Hematopoietic multipotent progenitor cell treated with erythropoietin and hydrocortisone succinate and interleukin-3 and kit ligand, for 6 days (in vitro differentiated cells): ENCODE measurements around the gene VAV3.
"Not testable (repeated sequence)": the region's sequence is repeated elsewhere in the genome, so short reads cannot be mapped to it uniquely, and the experiment has no call there.

Experiments used
- DNase-seq: peaks from one replicate; pipeline ENCODE4 v3.0.0-alpha.2; 2015

VAV3 gene

GRCh38 chr1:107933736-107934135 is 31.2 kb downstream of the VAV3 start:
- no peak for DNase-seq

DNA sequence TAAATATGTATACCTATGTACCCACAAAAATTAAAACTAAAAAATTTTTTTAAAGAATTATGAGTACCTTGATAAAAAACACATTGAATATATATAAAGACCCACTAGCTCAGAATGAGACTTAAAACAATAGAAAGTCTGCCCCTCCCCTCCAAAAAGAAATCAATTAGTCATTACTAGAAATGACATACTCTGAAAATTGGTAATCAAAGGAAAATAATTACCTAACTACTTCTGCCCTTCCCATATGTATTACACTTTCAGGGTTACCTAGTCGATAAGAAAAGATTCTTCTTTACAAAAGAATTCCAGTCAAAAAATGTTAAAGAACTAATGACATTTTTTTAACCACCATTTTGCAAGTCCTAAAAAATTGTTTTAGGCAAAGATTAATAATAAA is 34.7 kb downstream of the VAV3 start:
- no peak for DNase-seq

- no peak for DNase-seq
Observed at GRCh38 chr1:107927820-107928219, 37.2 kb downstream of the VAV3 start.

DNA sequence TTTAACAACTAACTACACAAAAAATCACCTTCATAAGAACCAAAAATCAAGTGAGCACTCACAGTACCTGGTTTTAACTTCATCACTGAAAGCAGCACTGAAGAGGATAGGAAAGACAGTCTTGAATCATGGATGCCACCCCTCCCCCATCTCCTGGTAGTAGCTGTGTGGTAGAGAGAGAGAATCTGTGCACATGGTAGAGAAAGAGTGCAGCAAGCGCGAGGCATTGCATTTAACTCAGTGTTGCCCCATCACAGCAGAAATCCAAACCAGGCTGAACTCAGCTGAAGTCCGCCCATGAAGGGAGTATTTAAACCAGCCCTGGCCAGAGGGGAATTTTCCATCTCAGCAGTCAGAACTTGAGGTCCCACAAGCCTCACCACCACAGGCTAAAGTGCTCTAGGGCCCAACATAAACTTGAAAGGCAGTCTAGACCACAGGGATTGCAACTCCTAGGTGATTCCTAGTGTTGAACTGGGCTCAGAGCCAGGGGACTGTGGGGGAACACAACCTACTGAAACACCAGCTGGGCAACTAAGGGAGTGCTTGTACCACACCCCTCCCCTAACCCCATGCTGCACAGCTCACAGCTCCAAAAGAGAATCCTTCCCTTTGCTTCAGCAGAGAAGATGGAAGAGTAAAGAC is 38.4 kb downstream of the VAV3 start:
- peak; percentile 73 for DNase-seq

GRCh38 chr1:107925565-107925964 is 39.4 kb downstream of the VAV3 start:
- DNase-seq = no peak

DNA sequence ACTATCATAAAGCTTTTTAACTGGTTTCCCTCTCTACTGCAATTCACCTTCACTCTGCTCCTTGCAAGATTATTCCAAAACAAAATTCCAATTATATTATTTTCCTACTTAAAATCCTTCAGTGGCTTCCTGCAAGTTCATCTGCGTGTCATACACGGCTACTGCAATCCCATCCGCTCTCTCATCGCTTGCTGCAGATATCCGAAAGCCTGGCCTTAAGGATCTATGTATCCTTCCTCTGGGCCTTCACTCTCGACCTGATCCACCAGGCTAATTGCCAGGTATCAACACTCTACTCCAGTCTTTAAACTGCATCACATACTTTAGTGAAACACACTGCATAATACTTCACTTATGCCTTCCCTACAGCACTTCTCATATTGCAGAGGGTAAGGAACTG is 44.0 kb downstream of the VAV3 start:
- peak; percentile 20 for DNase-seq

GRCh38 chr1:107920561-107920960 is 44.4 kb downstream of the VAV3 start:
- peak; percentile 46 for DNase-seq

DNA sequence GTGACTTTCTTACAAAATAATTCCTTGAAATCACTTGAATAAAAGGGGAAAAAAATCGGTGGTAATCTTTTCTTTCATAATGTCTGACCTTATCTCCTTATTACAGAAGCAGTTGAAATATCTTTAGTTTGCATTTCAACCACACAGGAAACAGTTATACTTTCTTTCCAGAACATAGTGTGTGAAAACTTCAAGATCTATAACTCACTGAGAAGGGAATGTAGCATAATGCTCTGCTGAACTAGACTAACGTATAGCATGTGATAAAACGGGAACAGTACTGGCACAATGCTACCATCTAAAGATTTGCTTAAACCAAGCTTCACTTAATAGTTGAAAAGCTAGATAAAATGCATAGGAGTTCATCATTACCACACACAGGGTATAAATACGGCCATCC is 45.0 kb downstream of the VAV3 start:
- peak; percentile 88 for DNase-seq

- peak; percentile 72 for DNase-seq
Observed at GRCh38 chr1:107914119-107914765, 50.7 kb downstream of the VAV3 start.

DNA sequence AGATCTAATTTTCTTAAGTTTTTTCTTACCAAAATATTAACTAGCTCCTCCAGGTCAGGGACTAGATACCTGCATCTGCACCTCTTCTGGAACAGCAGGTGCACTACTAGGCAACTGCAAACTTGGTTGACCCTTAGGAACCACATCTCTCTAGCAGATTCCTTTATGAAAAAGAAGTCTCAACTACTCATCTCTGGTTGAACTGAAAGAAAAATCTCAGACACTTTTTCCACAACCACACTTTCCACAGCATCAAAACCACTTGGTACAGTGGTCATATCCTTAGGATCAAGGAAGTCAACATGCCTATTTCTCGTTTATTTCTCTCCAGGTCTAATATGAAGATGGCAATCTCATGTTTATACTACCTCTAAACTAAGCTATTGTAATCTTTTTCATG is 52.3 kb downstream of the VAV3 start:
- DNase-seq = no peak

DNA sequence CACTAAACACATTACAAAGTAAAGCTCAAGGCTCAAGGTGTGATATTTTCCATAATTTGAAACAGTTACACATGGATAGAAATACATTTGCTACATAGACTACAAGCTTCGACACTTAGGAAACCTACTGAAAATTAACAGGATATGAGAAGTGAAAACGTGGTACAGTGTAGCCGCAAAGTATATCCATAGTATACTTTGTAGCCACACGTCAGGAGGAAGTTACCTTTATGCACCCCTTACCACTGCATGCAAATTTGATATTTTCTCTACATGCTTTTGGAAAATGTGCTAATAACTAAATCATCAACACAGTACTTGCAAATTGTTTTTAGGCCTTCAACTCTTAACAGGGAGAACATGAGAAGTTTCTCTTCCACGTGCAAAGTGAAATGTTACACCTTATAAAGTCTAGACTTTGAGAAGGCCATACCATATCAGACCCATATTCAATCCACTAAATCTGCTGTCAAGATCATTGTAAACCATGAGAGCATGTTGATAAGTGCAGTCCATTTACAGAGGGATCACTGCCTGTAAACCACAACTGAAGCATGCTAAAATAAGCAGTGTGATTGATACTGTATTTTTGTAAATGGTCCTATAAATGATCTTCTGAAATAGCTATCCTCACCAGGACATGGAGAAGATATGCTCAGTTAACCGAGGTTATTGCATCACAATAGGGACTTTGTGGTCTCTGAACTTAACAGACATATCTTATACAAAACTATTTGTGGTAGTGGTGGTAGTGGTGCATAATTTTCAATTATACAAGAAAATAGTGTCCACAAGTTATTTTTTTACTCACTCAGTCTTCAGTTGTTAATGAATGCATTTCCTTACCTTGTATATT is 64.7 kb downstream of the VAV3 start:
- peak; percentile 48 for DNase-seq

DNA sequence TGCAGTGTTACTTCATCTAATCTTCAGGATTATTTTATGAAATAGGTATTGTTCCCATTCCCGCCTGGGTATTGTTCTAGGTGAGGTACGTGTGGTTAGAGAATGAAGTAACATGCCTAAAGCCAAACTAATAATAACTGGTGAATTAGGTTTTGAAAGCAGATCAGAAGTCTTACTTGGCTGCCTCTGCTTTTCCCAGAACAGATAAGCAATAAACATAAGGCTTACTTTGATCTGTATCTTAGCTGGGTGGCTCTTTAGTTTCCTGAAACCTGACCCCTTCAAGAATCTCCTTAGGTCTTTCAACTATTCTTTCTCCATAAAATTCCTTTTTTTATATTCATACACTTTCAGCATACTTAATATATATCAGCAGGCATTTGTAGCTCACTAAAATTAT is 65.3 kb downstream of the VAV3 start:
- peak; percentile 22 for DNase-seq

DNA sequence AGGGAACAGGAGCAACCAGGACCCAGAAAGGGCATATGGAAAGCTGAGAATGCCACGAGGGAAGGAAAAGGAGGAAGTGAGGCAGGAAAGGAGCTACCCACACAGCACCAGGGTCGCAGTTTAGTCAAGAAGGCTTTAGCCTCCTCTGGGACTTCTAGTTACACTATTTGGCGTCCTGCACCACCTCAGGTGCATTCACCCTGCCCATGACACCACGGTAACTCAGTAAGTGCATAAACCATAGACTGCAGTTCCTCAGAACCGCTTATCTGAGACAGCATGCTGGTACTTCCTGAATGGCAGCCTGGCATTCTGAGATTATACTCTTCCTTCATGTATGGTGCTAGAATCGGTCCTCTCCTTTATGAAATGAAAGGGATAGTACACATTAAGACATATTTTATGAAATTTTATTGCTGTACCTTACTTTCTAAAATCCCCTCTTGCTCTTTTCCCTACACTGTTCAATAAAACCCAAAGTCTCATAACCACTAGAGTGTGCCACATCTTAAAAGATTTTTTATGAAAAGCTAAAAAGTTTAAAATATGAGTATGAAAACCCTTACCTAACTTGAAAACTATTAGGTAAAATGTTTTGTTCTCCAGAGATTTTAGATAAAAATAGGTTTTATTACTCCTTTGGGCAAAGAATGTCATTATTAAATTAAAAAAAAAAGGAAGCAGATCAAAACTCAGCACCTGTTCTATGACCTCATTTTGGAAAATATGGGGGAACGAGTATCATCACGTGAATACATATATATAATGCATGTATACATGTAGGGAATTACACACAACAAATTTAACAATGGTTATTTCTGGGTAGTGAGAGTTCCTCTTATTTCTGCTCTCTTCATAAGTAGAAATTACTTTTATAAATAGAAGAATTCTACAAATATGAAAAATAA is 67.3 kb downstream of the VAV3 start:
- DNase-seq = peak; percentile 91

- DNase-seq = peak; percentile 19
Observed at GRCh38 chr1:107896936-107897335, 68.0 kb downstream of the VAV3 start.

- DNase-seq = peak; percentile 51
Observed at GRCh38 chr1:107896401-107896800, 68.6 kb downstream of the VAV3 start.

GRCh38 chr1:107895403-107896191 is 69.4 kb downstream of the VAV3 start:
- peak; percentile 31 for DNase-seq

DNA sequence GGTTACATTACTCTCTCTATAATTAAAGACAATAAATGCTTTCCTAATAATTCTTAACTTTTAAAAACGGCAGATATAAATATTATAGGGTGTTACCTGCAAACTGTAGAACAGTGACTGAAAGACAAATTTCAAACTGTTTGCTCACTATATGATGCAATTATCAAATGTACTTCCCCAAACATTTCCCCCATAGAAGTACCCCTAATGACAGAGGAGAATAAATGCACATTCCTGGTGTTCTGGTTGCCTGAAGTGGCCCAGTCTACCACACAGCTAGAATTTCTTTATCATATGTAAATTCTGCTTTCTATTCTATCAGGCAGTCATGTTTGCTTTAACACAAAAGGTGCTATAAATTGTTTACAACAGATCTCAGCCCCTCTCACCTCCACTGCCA is 70.4 kb downstream of the VAV3 start:
- DNase-seq = peak; percentile 31

- not testable (repeated sequence) for DNase-seq
Observed at GRCh38 chr1:107893350-107893749, 71.6 kb downstream of the VAV3 start.

DNA sequence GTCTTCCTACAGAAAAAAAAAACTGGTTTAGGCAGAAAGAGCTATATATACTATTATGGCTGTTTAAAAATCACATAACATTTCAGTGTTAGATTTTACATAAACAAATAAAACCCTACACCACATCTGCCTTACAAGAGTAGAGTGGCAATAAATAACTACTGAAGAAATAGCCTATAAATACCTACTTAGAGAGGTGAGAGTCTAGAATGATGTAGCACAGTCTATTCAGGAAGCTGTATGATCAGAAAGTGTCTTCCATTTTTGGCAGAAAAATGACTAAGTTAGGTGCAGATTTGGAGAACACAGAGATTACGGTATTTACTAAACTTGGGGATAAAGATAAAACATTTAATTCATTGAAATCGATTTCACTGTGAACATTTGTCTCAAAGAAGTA is 75.5 kb downstream of the VAV3 start:
- DNase-seq = no peak

DNA sequence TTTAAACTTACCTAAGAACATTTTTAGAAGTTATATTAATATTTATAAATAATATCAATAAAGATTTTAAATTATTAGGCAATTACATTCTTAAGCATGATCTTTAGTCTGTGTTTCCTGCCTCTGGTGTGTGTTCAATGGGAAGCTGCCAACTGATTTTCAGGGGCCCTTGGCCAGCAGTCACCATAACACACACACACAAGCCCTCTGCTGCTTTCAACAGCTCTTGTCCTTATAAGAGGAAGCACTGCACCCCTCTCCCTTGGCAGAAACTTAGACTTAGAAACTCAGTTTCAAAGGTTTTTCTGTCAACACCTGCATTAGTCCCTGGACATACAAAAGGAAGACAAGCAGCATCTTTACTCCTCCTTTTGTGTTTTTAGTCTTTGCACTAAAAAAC is 81.4 kb downstream of the VAV3 start:
- peak; percentile 64 for DNase-seq

DNA sequence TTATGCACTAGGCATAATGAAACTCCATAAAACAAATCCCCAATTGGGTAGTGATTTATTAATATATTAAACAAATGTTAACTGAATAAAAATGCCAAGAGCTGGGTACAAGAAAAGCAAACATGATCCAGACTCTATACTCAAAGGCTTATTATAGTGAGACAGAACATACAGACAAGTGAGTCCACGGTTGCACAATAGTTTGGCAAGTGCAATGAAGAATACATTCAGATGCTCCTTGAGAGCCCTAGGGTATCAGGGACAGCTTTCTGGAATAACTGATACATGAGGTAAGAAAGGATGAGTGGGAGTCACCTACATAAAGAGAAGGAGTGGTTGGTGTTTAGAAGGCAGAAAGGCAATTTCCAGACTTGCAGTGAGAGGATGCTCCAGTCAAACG is 85.1 kb downstream of the VAV3 start:
- DNase-seq = no peak

DNA sequence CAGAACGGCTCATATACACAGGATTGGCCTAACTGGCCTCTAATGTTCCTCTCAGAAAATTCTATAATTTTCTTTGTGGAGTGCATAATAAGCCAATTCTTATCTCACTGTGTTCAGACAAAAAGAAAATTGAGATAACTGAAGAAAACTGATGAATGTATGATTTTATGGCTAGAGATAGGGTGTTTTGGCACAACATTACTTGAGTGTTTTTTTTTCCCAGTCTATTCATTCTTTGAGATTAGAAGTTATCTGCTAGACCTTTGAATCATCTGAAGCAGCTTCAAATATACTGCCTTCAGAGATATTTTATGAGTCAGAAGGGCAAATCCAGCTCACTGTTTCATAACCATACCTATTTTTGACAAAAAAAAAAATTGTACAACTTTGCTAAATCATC is 85.6 kb downstream of the VAV3 start:
- DNase-seq = peak; percentile 87
